Sciatic nerve (tissue), 2 donors: ENCODE data around the gene LIG3. TPM values are rescaled to one million over a fixed set of nuclear protein-coding genes. Genes with fewer than 3 reads are reported as not detected.

Experiments
- ATAC-seq: fragments of 200-7000 bp; cut with Tn5 transposase; one replicate; pipeline ENCODE4 v1.9.1; 2020; ENCODE audit warnings: mild to moderate bottlenecking, moderate library complexity
- DNase-seq: peaks from one replicate; pipeline ENCODE4 v3.0.0-alpha.2; 2020; ENCODE audit warnings: low spot score
- intact Hi-C: fragments of 100-400 bp; cut with DNase I; formaldehyde crosslinking; loops from one replicate; pipeline ENCODE4 v1.14.2; 2022
- total RNA-seq: library from RNA; stranded (reverse); fragmentation: NEBNext Ultra II Directional; extraction: Animal tissue kit (Norgen Biotek cat#: 25700); gene quantifications from one replicate; pipeline ENCODE4 v1.2.1, GENCODE V29; 2021
- donor health status: DM: no; HTN: no; CAD: no.
- donor health status: DM: no; HTN: no; CAD: no.

Gene LIG3
- total RNA-seq, 1 donor from 2014 or later, result 35.2 TPM

DNA sequence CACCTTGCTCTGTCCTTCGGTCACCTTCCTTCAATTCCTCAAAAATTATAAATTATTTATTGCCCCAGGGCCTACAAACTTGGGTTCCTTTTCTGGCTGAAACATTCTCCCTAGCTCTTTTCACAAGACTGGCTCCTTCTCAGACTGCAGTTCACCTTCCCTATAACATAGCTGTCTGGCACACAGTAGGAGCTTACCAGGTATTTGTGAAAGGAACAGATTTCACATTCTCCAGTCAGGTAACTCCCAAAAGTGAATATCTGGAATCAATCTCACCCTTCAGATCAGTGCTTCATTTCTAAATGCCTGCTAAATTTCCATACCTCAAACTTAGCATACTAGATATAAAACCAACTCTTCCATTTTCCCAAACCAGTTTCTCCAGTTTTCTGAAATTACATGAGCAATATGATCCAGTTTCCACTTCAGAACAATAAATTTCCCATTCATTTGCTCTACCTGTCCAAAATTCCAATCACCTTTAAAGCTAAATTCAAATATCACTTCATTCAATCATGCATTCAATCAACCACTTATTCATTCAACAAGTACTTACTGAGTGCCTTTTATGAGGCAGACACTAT lies 77.1 kb downstream of the LIG3 start:
- ATAC-seq (no peak), DNase-seq (no peak)
- intact Hi-C loops, result no loop called here

Other genes starting within 250 kb of the LIG3 start
- 2.9 TPM for gene CCT6B, start 19.1 kb upstream of the LIG3 start, total RNA-seq
- 21.3 TPM for gene ZNF830, start 19.0 kb upstream of the LIG3 start, total RNA-seq
- gene RFFL, start 83.2 kb downstream of the LIG3 start, total RNA-seq, result 23.3 TPM
- gene RAD51D, start 139.3 kb downstream of the LIG3 start, total RNA-seq, result 16.9 TPM
- gene FNDC8, start 141.1 kb downstream of the LIG3 start, total RNA-seq, result not detected
- 13.5 TPM for gene NLE1, start 161.8 kb downstream of the LIG3 start, total RNA-seq
- gene UNC45B, start 167.3 kb downstream of the LIG3 start, total RNA-seq, result 0.04 TPM
- gene SLC35G3, start 213.9 kb downstream of the LIG3 start, total RNA-seq, result not detected